NT2/D1 (cell line): ENCODE measurements around the gene FAM120AOS.

ENCODE experiments used
- DNase-seq: peaks from one replicate; pipeline ENCODE4 v3.0.0-alpha.2; 2011; ENCODE audit warnings: low read depth, low spot score
- H3K27me3 ChIP-seq: 2 replicates; pipeline ENCODE4 v1.6.0; 2011; ENCODE audit warnings: mild to moderate bottlenecking; ENCODE audit not compliant: insufficient read length, insufficient read depth
- H3K36me3 ChIP-seq: 2 replicates; pipeline ENCODE4 v1.6.1; 2011; ENCODE audit warnings: mild to moderate bottlenecking, low read length, mixed read lengths; ENCODE audit not compliant: insufficient read depth, insufficient read length
- H3K4me1 ChIP-seq: 2 replicates; pipeline ENCODE4 v1.5.1; 2011; ENCODE audit not compliant: insufficient read depth, insufficient read length
- H3K4me3 ChIP-seq: 2 replicates; pipeline ENCODE4 v1.5.1; 2011; ENCODE audit warnings: low read depth; ENCODE audit not compliant: insufficient read length
- H3K9ac ChIP-seq: 2 replicates; pipeline ENCODE4 v1.6.0; 2011; ENCODE audit warnings: low read depth; ENCODE audit not compliant: insufficient read length
- H3K9me3 ChIP-seq: 2 replicates; pipeline ENCODE4 v1.5.1; 2011; ENCODE audit warnings: mild to moderate bottlenecking, low read length; ENCODE audit not compliant: insufficient read depth
- SUZ12 ChIP-seq: IDR thresholded peaks from 2 replicates; pipeline ENCODE4 v1.6.1; 2011; ENCODE audit not compliant: insufficient read length, insufficient read depth; ENCODE audit errors: extremely low read depth
- YY1 ChIP-seq: IDR thresholded peaks from 2 replicates; pipeline ENCODE4 v1.6.1; 2011; ENCODE audit not compliant: insufficient read length, insufficient read depth
- ZNF274 ChIP-seq: IDR thresholded peaks from 2 replicates; pipeline ENCODE4 v1.6.1; 2011; ENCODE audit warnings: mild to moderate bottlenecking, low read depth, low read length

The FAM120AOS gene

DNA sequence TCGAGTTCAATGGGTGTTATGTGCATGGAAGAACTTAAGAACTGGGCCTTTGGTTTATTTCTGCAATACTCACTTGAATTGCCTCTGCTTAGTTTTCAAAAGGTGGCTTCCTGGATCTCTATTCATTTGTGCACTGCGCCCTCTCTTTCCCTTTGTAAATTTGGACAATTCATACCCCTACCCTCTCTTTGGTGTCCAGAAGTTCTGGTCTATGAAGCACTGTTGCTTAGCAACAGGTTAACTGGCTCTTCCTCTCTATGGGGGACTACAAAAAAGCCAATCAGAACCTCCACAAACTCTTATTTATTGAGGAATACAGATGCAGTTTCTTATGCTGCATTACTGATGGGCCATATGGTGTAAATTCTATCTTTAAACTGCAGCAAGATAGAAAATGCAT, 15.4 kb downstream of the FAM120AOS start:
- TF ChIP-seq SUZ12 (no peak), ZNF274 (no peak), YY1 (no peak)
- Histone ChIP-seq H3K4me3 (no peak overlapping the region), H3K9ac (no peak overlapping the region), H3K27me3 (no peaks in the 10 kb centered on the region), H3K4me1 (no peaks in the 10 kb centered on the region), H3K9me3 (peaks cover 7% of the 10 kb centered on the region; the same call in 1 of the 2 replicates), H3K36me3 (no peaks in the 10 kb centered on the region)
- DNase-seq = no peak

DNA sequence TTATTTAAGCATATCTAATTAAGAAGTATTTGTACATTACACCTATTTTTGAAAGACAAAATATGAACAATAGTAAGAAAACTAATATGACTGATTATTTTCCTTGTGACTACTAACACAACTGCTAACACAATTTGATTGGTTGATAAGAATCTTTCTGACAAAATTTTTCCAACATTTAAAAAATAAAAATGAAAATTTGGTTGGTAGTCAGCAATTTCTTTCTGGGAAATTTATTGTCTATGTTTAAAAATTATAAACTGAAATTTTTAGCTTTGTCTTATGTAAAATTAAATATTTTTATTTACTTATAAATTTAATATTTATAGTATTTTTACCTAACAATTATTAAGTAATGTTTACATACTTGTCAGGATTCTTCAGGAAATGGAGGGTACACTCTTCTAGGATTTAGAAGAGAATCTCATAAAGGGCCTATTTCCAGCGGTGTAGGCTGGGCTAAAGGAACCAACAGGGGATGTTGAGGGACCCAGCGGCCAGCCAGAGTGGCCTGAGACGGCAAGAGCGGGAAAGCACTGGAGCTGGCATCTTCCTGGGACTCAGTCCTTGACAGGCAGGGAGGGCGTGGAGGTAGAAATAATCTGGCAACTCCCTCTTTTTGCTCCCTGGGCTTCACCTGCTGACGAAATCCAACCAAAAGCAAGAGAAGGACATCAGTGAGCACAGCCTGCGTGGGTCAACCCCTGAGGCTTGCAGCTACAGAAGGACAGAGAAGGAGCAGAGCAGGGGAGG, 16.6 kb downstream of the FAM120AOS start:
- Histone ChIP-seq H3K36me3 (no peaks in the 10 kb centered on the region), H3K4me3 (no peak overlapping the region), H3K4me1 (no peaks in the 10 kb centered on the region), H3K27me3 (no peaks in the 10 kb centered on the region), H3K9ac (no peak overlapping the region), H3K9me3 (peaks cover 7% of the 10 kb centered on the region; the same call in 1 of the 2 replicates)
- no peak for DNase-seq
- TF ChIP-seq ZNF274 (no peak), SUZ12 (no peak), YY1 (no peak)

DNA sequence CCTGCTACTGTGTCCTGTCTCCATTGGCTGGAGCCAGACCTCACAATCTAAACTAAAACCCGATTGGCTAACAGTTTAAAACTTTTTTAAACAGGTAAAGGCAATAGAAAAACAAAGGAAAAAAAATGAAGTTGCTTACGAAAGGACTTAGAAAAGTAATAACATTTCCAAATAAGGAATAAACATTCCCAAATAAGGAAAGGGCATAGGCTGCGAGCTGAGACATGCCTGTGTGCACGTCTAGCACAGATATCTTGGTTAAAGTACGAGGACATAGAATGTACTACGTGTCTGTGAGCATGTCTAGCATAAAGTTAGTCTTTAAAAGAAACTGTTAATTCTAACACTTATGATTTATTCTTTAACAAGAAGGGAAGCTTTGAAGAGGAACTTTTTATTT, 17.2 kb downstream of the FAM120AOS start:
- Histone ChIP-seq H3K36me3 (no peaks in the 10 kb centered on the region), H3K27me3 (no peaks in the 10 kb centered on the region), H3K4me1 (no peaks in the 10 kb centered on the region), H3K9me3 (peaks cover 7% of the 10 kb centered on the region; the same call in 1 of the 2 replicates), H3K9ac (no peak overlapping the region), H3K4me3 (no peak overlapping the region)
- no peak for TF ChIP-seq ZNF274
- no peak for TF ChIP-seq YY1
- TF ChIP-seq SUZ12 = no peak
- no peak for DNase-seq

DNA sequence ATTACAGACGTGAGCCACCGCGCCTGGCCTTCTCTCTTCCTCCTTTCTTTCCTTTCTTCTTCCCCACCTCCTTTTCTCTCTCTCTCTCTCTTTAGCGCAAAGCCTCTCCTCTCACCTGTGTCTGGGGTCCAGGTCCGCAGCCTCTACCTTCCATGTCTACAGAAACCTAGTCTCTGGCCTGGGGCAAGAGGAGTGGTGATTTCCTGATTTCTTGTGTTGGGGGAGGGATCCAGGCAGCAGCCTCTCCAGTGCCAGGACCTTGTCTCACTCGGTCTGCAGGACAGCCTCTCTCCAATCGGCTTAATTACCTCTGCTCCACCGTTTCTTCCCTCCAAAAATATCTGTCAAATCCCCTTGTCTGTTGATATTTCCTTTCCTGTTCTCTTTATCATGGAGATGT, 18.0 kb downstream of the FAM120AOS start:
- Histone ChIP-seq H3K4me3 (no peak overlapping the region), H3K27me3 (no peaks in the 10 kb centered on the region), H3K9me3 (peaks cover 7% of the 10 kb centered on the region; the same call in 1 of the 2 replicates), H3K4me1 (no peaks in the 10 kb centered on the region), H3K36me3 (no peaks in the 10 kb centered on the region), H3K9ac (no peak overlapping the region)
- no peak for TF ChIP-seq YY1
- no peak for TF ChIP-seq SUZ12
- no peak for TF ChIP-seq ZNF274
- no peak for DNase-seq

DNA sequence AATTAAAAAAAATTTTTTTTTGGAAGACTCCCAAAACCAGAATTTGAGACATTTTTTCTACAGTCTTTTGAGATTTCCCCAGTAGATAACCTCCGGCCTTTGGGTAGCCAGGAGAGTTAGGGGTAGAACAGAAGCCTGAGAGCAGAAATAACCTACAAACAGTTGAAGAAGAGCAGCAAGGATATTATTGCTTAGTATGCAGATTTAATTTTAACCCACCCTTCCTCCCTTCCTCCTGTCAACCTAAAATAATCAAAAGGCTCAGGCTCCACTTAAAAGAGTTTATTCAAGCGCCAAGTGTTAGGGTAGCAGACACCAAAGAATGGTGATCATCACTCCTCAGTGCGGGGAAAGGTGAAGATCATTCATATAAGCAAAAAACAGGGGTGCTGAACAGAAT, 19.3 kb downstream of the FAM120AOS start:
- TF ChIP-seq SUZ12 = no peak
- no peak for TF ChIP-seq YY1
- no peak for DNase-seq

DNA sequence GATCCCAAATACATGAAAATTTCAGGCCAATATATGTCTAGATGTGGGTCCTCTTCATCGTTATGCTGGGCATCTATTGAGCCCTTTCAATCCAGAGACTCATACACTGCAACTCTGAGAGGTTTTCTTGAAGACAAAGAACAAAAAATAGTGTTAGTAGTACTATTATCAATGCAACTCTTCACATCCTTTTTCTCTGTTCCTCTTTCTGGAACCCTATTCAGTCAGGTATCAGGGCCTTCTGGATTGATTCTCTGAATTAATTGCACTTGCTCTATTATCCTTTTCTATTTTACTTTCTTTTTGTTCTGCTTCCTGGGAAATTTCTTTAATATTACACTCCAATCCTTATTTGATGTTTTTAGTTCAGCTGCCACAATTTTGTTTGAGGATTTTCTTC, 20.4 kb downstream of the FAM120AOS start:
- Histone ChIP-seq H3K27me3 (no peaks in the 10 kb centered on the region), H3K9ac (no peak overlapping the region), H3K9me3 (peaks cover 7% of the 10 kb centered on the region; the same call in 1 of the 2 replicates), H3K36me3 (no peaks in the 10 kb centered on the region), H3K4me3 (no peak overlapping the region), H3K4me1 (no peaks in the 10 kb centered on the region)
- no peak for TF ChIP-seq SUZ12
- TF ChIP-seq ZNF274 = no peak
- TF ChIP-seq YY1 = no peak
- DNase-seq = no peak

More for the DNA sequence above, 19.3 kb downstream of the FAM120AOS start:
- no peaks in the 10 kb centered on the region for H3K27me3 ChIP-seq
- H3K36me3 ChIP-seq = no peaks in the 10 kb centered on the region
- no peak overlapping the region for H3K4me3 ChIP-seq
- no peak overlapping the region for H3K9ac ChIP-seq
- peaks cover 7% of the 10 kb centered on the region; the same call in 1 of the 2 replicates for H3K9me3 ChIP-seq
- no peaks in the 10 kb centered on the region for H3K4me1 ChIP-seq

DNA sequence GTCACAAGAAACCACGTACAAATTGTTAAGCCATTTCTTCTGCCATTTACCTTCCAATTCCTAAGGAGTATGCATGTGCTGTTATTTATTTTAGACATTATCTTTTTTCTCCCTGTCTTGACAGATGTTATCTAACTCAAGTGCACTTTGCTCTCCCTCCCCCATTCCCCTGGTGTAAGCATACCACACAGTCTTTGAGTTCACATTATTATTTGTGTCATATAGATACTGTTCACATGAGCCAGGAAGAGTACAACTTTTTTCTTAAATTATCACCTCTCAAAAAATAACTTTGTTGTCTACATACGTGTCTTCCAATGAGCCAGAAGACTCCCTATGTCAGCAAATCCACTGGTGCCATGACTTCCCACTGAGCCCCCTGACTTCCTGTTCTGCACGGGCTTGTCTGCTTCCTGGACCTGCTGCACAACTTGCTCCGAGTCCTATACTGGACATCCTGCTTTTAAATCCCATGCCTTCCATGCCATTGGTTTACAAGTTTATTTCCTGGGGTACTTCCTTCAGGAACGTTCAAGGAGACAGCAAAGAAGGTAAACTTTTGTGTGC, 21.8 kb downstream of the FAM120AOS start:
- H3K36me3 ChIP-seq = no peaks in the 10 kb centered on the region
- no peak overlapping the region for H3K9ac ChIP-seq
- no peak for TF ChIP-seq ZNF274
- TF ChIP-seq YY1 = no peak
- TF ChIP-seq SUZ12 = no peak
- no peaks in the 10 kb centered on the region for H3K4me1 ChIP-seq
- no peak overlapping the region for H3K4me3 ChIP-seq
- DNase-seq = no peak
- peaks cover 7% of the 10 kb centered on the region; the same call in 1 of the 2 replicates for H3K9me3 ChIP-seq
- H3K27me3 ChIP-seq = no peaks in the 10 kb centered on the region
